ENCODE results near the gene REC114.

- TF ChIP-seq EED (IDR thresholded peaks at IDR 0.05; ENCODE audit: low read depth) (no peak), SPI1 (IDR thresholded peaks at IDR 0.05; ENCODE audit: borderline replicate concordance, insufficient read depth, low read depth, low read length) (no peak), RAD21 (IDR thresholded peaks at IDR 0.05; ENCODE audit: insufficient read depth, low read depth, low read length) (no peak), EZH2 (IDR thresholded peaks at IDR 0.05; ENCODE audit: borderline replicate concordance, control insufficient read depth, low read depth, low read length) (no peak)
- TF ChIP-seq, protein P1, sequence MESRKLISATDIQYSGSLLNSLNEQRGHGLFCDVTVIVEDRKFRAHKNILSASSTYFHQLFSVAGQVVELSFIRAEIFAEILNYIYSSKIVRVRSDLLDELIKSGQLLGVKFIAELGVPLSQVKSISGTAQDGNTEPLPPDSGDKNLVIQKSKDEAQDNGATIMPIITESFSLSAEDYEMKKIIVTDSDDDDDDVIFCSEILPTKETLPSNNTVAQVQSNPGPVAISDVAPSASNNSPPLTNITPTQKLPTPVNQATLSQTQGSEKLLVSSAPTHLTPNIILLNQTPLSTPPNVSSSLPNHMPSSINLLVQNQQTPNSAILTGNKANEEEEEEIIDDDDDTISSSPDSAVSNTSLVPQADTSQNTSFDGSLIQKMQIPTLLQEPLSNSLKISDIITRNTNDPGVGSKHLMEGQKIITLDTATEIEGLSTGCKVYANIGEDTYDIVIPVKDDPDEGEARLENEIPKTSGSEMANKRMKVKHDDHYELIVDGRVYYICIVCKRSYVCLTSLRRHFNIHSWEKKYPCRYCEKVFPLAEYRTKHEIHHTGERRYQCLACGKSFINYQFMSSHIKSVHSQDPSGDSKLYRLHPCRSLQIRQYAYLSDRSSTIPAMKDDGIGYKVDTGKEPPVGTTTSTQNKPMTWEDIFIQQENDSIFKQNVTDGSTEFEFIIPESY (IDR thresholded peaks at IDR 0.05), result no peak
Observed at GRCh38 chr15:73593304-73594074, 150.5 kb downstream of the REC114 start.

All from GM12878 (cell line).